Bone marrow (tissue), 2 donors: Measurements from ENCODE around the gene UBL7.

Experiments used
- DNase-seq, 2 donors: peaks; one replicate each; lab custom pipeline; 2025; lab: John Stamatoyannopoulos, UW

UBL7 gene

GRCh38 chr15:74408385-74408784, 52.6 kb downstream of the UBL7 start:
- no peak for DNase-seq

GRCh38 chr15:74406992-74407705, 53.8 kb downstream of the UBL7 start:
- no peak for DNase-seq

DNA sequence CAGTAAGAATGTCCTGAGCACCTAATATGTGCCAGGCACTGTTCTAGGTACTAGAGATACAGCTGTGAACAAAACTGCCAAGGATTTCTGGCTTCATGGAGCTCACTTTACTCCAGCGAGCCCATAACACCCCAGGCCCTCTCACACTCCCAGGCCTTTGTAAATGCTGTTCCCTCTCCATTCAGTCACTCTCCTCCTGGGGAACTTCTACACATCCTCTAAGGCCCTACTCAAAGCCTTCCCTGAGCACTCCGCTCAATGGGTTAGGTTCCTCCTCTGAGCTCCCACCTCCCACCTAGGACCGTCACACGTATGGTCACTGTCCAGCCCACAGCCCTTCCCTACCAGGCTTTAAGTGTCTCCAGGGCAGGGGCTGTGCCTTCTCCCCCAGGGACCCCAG, 54.4 kb downstream of the UBL7 start:
- DNase-seq: no peak

DNA sequence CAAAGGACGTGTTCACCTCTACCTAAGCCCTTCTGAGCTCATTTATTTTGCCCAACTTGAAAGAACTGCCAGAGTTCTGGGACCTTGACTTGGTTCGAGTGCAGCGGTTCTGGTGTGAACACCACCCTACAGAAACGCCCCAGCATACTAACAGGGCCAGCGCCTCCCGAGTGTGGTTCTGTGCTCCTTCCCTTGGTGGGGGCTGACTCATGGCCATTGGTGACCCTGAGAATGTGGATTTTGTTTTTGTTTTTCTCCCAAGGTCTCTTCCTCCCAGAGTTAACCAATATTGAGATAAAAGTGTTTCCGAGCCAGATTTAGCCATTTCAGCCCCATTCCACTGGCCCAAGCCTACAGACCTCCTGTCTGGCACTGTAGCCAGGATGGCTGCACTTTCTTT, 55.1 kb downstream of the UBL7 start:
- no peak for DNase-seq

- peak in 1 of 2 donors; percentile 45 for DNase-seq
These were observed 56.9 kb downstream of the UBL7 start for GRCh38 chr15:74403991-74404563.

- DNase-seq: no peak
These were observed 57.4 kb downstream of the UBL7 start for GRCh38 chr15:74403588-74403919.

DNA sequence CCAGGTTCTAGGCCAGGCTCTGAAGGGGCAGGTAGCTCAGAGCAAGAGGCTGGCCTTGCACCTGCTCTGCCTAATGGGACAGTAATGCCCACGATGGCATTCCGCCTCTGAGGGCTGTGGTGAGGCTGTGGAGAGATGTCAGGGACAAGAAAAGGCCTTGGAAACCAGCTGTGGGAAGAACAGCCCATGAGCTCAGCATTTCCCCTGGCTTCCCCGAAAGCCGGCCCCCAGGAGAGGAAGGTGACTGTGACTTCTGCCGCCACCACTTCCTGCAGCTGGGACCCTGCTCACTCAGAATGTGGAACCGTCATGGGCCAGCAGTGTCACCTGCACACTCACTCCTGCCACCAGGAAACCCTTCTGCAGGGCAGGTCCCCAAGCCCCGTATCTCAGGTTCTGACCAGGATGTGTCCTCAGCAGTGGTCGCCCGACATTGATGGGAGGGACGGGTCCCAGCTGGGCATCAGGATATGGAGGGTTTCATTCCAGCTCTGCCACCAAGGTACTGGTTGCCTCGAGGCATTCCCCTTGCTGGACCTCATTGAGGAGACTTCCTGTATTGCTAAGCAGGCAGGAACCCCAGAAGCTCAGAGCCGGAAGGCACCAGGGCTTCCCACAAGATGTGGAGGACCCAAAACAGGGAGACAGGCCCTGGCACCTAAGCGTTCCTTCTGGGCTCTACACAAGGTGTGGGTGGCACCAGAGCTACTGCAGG, 57.9 kb downstream of the UBL7 start:
- DNase-seq: peak in 1 of 2 donors; percentile 83

DNA sequence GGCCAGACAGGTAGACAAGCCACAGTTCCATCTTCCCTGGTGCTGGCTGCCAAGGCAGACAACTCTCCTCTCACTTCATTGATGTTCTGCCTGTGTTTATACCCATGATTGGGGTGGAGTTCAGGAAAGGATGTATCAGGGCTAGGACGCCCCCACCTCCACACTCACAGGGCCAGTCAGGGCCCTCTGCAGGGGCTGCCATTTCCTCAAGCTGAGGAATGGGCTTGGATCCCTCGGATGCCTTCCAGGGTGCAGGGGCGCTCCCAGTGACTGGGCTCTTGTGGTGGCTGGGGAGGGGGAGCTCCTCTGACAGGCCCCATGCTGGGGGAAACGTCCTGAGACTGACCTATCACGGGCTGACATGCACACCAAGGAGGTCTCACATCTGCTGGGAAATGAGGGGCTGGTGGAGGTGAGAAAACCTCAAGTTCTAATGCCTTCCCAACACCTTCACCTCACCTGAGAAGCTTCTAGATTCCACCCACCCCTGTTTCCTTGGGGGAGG, 58.6 kb downstream of the UBL7 start:
- DNase-seq: no peak

DNA sequence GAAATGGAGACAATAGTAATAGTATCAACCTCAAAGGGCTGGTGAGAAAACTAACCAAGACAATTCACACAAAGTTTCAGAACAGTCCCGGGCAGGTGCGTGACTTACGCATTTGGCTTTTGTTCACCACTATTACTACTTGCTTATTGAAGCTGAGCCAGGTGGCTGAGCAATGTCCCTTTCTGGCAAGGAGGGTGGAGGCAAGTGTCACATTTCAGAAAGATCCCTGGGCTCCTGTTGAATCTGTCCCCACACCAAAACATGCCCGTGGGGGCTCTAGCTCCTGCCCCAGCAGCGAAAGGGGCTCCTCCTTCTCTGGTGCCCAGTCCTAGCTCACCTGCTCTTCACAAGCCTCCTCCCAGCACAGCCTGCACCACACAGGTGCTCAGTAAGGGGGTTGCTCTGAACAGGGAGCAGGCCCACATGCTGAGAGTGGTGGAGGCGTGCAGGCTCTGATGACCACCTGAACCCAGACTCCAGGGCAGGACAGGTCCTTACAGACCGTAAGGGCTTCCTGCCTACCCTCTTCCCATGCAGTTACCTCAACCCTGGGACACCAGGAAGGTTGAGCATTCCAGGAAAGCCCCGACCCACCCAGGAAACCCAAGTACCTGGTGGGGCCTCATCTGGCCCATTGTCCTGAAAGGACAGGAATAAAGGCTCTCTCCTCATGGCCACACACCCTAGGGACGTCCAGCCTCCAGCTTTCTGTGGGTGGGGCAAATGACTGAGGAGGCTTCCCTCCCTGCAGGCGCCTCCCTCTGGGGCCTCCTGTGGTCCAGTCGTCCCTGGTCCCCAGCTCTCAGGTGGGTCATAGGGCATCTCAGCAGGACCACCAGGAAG, 59.8 kb downstream of the UBL7 start:
- no peak for DNase-seq

DNA sequence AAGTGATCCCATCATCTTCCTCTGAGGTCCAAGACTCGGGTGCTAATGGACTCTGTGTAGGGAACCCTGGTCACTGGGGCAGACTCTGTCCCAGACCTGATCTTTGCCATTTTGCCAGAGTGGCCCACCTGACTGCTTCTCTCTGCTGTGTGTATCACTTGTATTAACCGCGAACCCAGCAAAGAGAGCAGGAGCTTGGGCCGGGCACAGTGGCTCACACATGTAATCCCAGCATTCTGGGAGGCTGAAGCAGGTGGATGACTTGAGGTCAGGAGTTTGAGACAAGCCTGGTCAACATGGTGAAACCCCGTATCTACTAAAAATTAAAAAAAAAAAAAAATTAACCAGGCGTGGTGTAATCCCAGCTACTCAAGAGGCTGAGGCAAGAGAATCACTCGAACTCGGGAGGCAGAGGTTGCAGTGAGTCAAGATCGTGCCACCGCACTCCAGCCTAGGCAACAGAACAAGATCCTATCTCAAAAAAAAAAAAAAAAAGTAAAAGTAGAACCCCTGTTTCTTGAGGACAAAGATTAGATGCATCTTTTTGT, 60.6 kb downstream of the UBL7 start:
- no peak for DNase-seq

GRCh38 chr15:74399511-74400312, 61.2 kb downstream of the UBL7 start:
- peak in 1 of 2 donors; percentile 62 for DNase-seq

- DNase-seq: peak in 1 of 2 donors; percentile 77
These were observed 61.9 kb downstream of the UBL7 start for GRCh38 chr15:74399100-74399499.

GRCh38 chr15:74398183-74398582, 62.8 kb downstream of the UBL7 start:
- no peak for DNase-seq

GRCh38 chr15:74397239-74398068, 63.5 kb downstream of the UBL7 start:
- DNase-seq: no peak

- DNase-seq: peak in 1 of 2 donors; percentile 14
These were observed 64.3 kb downstream of the UBL7 start for GRCh38 chr15:74396445-74397238.

DNA sequence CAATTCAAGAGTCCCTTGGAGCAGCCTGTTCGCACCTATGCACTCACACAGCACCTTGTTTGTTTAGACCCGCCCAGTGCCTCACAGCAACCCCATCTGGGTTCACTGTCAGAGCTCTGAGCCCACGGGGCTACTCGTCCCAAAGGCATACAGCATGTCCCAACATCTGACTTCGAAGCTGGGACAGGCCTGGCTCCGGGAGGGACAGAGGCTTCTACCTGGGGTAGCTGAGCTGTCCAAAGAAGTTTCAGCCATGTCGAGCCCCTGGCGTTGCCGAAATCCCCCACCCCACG, 64.9 kb downstream of the UBL7 start:
- no peak for DNase-seq
